B cell (primary cell): Measurements from ENCODE around the gene CCDC106. TPM values are rescaled to one million over a fixed set of nuclear protein-coding genes. Genes with fewer than 3 reads are reported as not detected.
A peak's percentile ranks its signal among the peaks of the same experiment; 100 is the strongest.

Source experiments
- ATAC-seq: fragments of 200-7000 bp; cut with Tn5 transposase; one replicate; pipeline ENCODE4 v1.10.0; 2021; ENCODE audit warnings: low read depth, mild to moderate bottlenecking, moderate number of reproducible peaks, moderate library complexity
- CTCF ChIA-PET: fragments of 350-600 bp; sonication (Branson Sonifier 250); formaldehyde crosslinking; loops from one replicate; lab custom pipeline; 2021; ENCODE audit warnings: antibody characterized with exemption, inconsistent platforms; lab: Charles Lee
- POLR2A ChIA-PET: fragments of 350-600 bp; sonication (Branson Sonifier 250); formaldehyde crosslinking; loops from one replicate; lab custom pipeline; 2021; ENCODE audit warnings: antibody characterized with exemption; lab: Charles Lee
- DNase-seq: peaks from one replicate; pipeline ENCODE4 v3.0.0; 2013
- H2AFZ ChIP-seq: 2 replicates; pipeline ENCODE4 v1.6.1; 2012; ENCODE audit warnings: mild to moderate bottlenecking, low read depth, low read length; ENCODE audit not compliant: insufficient read depth, poor library complexity, severe bottlenecking
- H3K27ac ChIP-seq, 2 donors: 1 replicate in 1 of 2; 2 replicates in 1 of 2; pipeline ENCODE4 v1.5.1; 2012 to 2013; ENCODE audit warnings: low read length in 2 of 2, mild to moderate bottlenecking in 2 of 2, moderate library complexity in 1 of 2
- H3K27me3 ChIP-seq, 4 experiments: fragments of 200-600 bp in 1 of 4; sonication (generic) in 1 of 4; replicated peaks in 1 of 4; 1 replicate in 2 of 4; 2 replicates in 2 of 4; pipeline versions ENCODE4 v1.6.1 to v1.7.0; 2013 to 2016; ENCODE audit warnings: low read length in 3 of 4, mild to moderate bottlenecking in 2 of 4, mixed read lengths in 1 of 4, moderate library complexity in 1 of 4; ENCODE audit not compliant: insufficient read depth in 4 of 4, control insufficient read depth in 3 of 4; ENCODE audit errors: control extremely low read depth in 1 of 4
- H3K36me3 ChIP-seq, 2 experiments: replicated peaks in 1 of 2; 1 replicate in 1 of 2; 2 replicates in 1 of 2; pipeline versions ENCODE4 v1.6.1 to v1.7.1; 2013; ENCODE audit warnings: low read length in 1 of 2; ENCODE audit not compliant: insufficient read depth in 2 of 2, control insufficient read depth in 1 of 2; ENCODE audit errors: control extremely low read depth in 1 of 2, extremely low read depth in 1 of 2
- H3K4me1 ChIP-seq, 2 donors: fragments of 200-600 bp in 1 of 2; sonication (generic) in 1 of 2; 1 replicate in 1 of 2; 2 replicates in 1 of 2; pipeline versions ENCODE4 v1.5.1 to v1.6.1; 2013 to 2017; ENCODE audit warnings: low read length in 2 of 2; ENCODE audit not compliant: control insufficient read depth in 2 of 2, insufficient read depth in 2 of 2
- H3K4me2 ChIP-seq: replicated peaks from 2 replicates; pipeline ENCODE3; 2012; ENCODE audit warnings: mild to moderate bottlenecking, low read depth, low read length; ENCODE audit not compliant: poor library complexity, severe bottlenecking
- H3K4me3 ChIP-seq, 5 experiments: fragments of 200-600 bp in 1 of 5; sonication (generic) in 1 of 5; 1 replicate in 3 of 5; 2 replicates in 2 of 5; pipeline versions ENCODE4 v1.5.1 to v1.7.0; 2011 to 2016; ENCODE audit warnings: low read length in 4 of 5, mild to moderate bottlenecking in 4 of 5, low read depth in 2 of 5, control low read depth in 1 of 5, moderate library complexity in 1 of 5; ENCODE audit not compliant: insufficient read depth in 1 of 5; ENCODE audit errors: control extremely low read depth in 1 of 5, extremely low read depth in 1 of 5
- H3K79me2 ChIP-seq: fragments of 200-600 bp; sonication (generic); one replicate; pipeline ENCODE4 v1.6.0; 2016; ENCODE audit warnings: low read length; ENCODE audit not compliant: control insufficient read depth, insufficient read depth
- H3K9ac ChIP-seq: fragments of 200-600 bp; sonication (generic); 2 replicates; pipeline ENCODE4 v1.6.1; 2017; ENCODE audit warnings: mild to moderate bottlenecking, low read length, moderate library complexity
- H3K9me3 ChIP-seq, 3 donors: one replicate each; pipeline versions ENCODE4 v1.6.1 to v1.7.1; 2013; ENCODE audit warnings: low read length in 2 of 3; ENCODE audit not compliant: control insufficient read depth in 2 of 3, insufficient read depth in 1 of 3; ENCODE audit errors: control extremely low read depth in 1 of 3
- H4K20me1 ChIP-seq: 2 replicates; pipeline ENCODE4 v1.6.0; 2012; ENCODE audit warnings: mild to moderate bottlenecking, low read length; ENCODE audit not compliant: insufficient read depth, control insufficient read depth, poor library complexity, severe bottlenecking
- H3K27ac Mint-ChIP-seq: one replicate; pipeline ENCODE4 v1.8.0; 2021; ENCODE audit warnings: mixed read lengths
- H3K27me3 Mint-ChIP-seq: one replicate; pipeline ENCODE4 v1.8.0; 2021; ENCODE audit warnings: mixed read lengths
- H3K4me1 Mint-ChIP-seq: one replicate; pipeline ENCODE4 v1.8.0; 2021; ENCODE audit warnings: mixed read lengths
- H3K4me3 Mint-ChIP-seq: one replicate; pipeline ENCODE4 v1.8.0; 2021; ENCODE audit warnings: mixed read lengths
- H3K9me3 Mint-ChIP-seq: one replicate; pipeline ENCODE4 v1.8.0; 2022; ENCODE audit warnings: mixed read lengths; ENCODE audit not compliant: insufficient read depth
- CTCF ChIP-seq: fragments of 200-600 bp; IDR thresholded peaks from one replicate; pipeline ENCODE4 v1.8.0; 2022; ENCODE audit warnings: antibody characterized with exemption, mild to moderate bottlenecking
- EZH2 ChIP-seq: IDR thresholded peaks from 2 replicates; pipeline ENCODE4 v1.6.1; 2012; ENCODE audit warnings: borderline replicate concordance, low read depth, mild to moderate bottlenecking, moderate library complexity, low read length; ENCODE audit not compliant: insufficient read depth, poor library complexity, severe bottlenecking
- WGBS: methylation state at CpG from one replicate; pipeline ENCODE4 v1.1.5; 2013; ENCODE audit warnings: missing lambda C conversion rate; ENCODE audit not compliant: insufficient coverage; 5-methylcytosine and 5-hydroxymethylcytosine counted together
- intact Hi-C: fragments of 100-400 bp; cut with micrococcal nuclease; formaldehyde crosslinking; loops from one replicate; pipeline ENCODE4 v1.10.0; 2022
- polyA plus RNA-seq: library from polyadenylated mRNA; depleted of rRNA; stranded (reverse); fragments of >200 nt; gene quantifications from 2 replicates; pipeline ENCODE4 v1.2.3, GENCODE V29; 2012
- total RNA-seq, 2 donors: library from RNA; stranded (reverse); fragments of 120-200 nt in 1 of 2; gene quantifications; 1 replicate in 1 of 2; 2 replicates in 1 of 2; pipeline versions ENCODE4 v1.2.3 to v1.2.4, GENCODE V29; 2013 to 2022

CCDC106 gene
- total and polyA plus RNA-seq, 2 donors (not counting 1 experiment from before 2014, with no cell fraction given): 25.2 to 52.1 TPM

DNA sequence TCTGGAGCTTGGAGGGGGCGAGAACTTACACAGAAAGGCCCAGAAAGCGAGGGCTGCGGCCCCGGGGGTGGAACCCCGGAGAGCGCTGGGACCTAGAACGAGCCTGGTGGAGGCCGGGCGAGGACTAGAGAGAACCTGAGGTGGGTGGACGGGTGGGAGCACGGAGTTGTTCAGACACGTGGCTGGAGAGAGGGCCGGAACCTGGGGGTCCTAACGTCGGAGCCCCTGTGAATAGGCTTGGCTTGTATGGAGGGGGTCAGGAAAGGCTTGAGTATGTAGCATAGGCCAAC is 4.2 kb upstream of the CCDC106 start:
- peak overlapping the region; percentile 79 to 82 for H3K27ac ChIP-seq
- no peaks in the 10 kb centered on the region for H3K9me3 Mint-ChIP-seq
- intact Hi-C loops: loop anchor here (1.0 to 5.0 kb wide), 5 partner anchors 9 to 237 kb away; partner anchors contain the start of genes EPN1, UBE2S and ZNF865
- H3K9ac ChIP-seq: peak overlapping the region; percentile 77
- peaks cover 0 to 13% of the 10 kb centered on the region in 2 experiments for H3K36me3 ChIP-seq
- peak overlapping the region; percentile 88 for H3K4me3 Mint-ChIP-seq
- ChIA-PET POLR2A (interaction anchor here (0.6 to 1.2 kb wide), 3 partner anchors 8 to 11 kb away, joined by 3 to 4 read pairs (median 3); partner anchors contain the start of gene U2AF2), CTCF (interaction anchor here (1.1 to 7.2 kb wide), 2 partner anchors 8 to 11 kb away, joined by 5 to 131 read pairs; partner anchors contain the start of gene U2AF2)
- no peaks in the 10 kb centered on the region for H3K27me3 Mint-ChIP-seq
- no peak for TF ChIP-seq EZH2
- no peak for TF ChIP-seq CTCF
- DNase-seq: no peak
- peak overlapping the region; percentile 59 to 85 (median 78) for H3K4me3 ChIP-seq
- peaks cover 35 to 68% of the 10 kb centered on the region in 2 donors for H3K4me1 ChIP-seq
- peaks cover 37% of the 10 kb centered on the region for H3K79me2 ChIP-seq
- H3K4me1 Mint-ChIP-seq: peaks cover 62% of the 10 kb centered on the region
- no peak for ATAC-seq
- peaks cover 0 to 10% (median 0%) of the 10 kb centered on the region in 3 donors for H3K9me3 ChIP-seq
- H3K27me3 ChIP-seq: no peaks in the 10 kb centered on the region
- peak overlapping the region; percentile 98 for H3K27ac Mint-ChIP-seq
- H3K4me2 ChIP-seq: peak overlapping the region; percentile 96
- 0% methylated on average over 15 of the region's 15 CpGs for WGBS
- peak overlapping the region; percentile 53 for H2AFZ ChIP-seq
- peaks cover 21% of the 10 kb centered on the region for H4K20me1 ChIP-seq

GRCh38 chr19:55644191-55644833 is 3.7 kb upstream of the CCDC106 start:
- ChIA-PET CTCF (interaction anchor here (1.1 to 7.2 kb wide), 2 partner anchors 9 to 10 kb away, joined by 5 to 131 read pairs; partner anchors contain the start of gene U2AF2), POLR2A (interaction anchor here (0.6 to 1.8 kb wide), 5 partner anchors 8 to 525 kb away, joined by 3 to 12 read pairs (median 3); partner anchors contain the start of gene U2AF2)
- DNase-seq (no peak), ATAC-seq (no peak)
- Histone ChIP-seq H3K4me2 (peak overlapping the region; percentile 96), H4K20me1 (peaks cover 21% of the 10 kb centered on the region), H3K27ac (peak overlapping the region; percentile 79 to 82), H2AFZ (no peak overlapping the region), H3K27me3 (no peaks in the 10 kb centered on the region), H3K4me3 (peak overlapping the region; percentile 59 to 85 (median 78)), H3K4me1 (peaks cover 39 to 69% of the 10 kb centered on the region in 2 donors), H3K9ac (peak overlapping the region; percentile 77), H3K9me3 (peaks cover 0 to 7% (median 0%) of the 10 kb centered on the region in 3 donors), H3K79me2 (peaks cover 42% of the 10 kb centered on the region), H3K36me3 (peaks cover 0 to 15% of the 10 kb centered on the region in 2 experiments)
- H3K9me3 Mint-ChIP-seq: no peaks in the 10 kb centered on the region
- TF ChIP-seq CTCF: no peak
- no peak for TF ChIP-seq EZH2
- intact Hi-C loops: loop anchor here (5.0 kb wide), 3 partner anchors 33 to 237 kb away; partner anchors contain the start of genes EPN1, UBE2S and ZNF865
- H3K27me3 Mint-ChIP-seq: no peaks in the 10 kb centered on the region
- H3K27ac Mint-ChIP-seq: peak overlapping the region; percentile 98
- H3K4me1 Mint-ChIP-seq: peaks cover 63% of the 10 kb centered on the region
- WGBS: 47% methylated on average over 10 of the region's 12 CpGs
- H3K4me3 Mint-ChIP-seq: peak overlapping the region; percentile 88
